HEK293T (cell line): ENCODE data around the gene NTN1.

Experiments used
- ARNT ChIP-seq: fragments of 450-650 bp; IDR thresholded peaks from 2 replicates; pipeline ENCODE4 v1.6.1; 2017; ENCODE audit warnings: mild to moderate bottlenecking
- CTBP1 ChIP-seq: fragments of 450-650 bp; IDR thresholded peaks from 2 replicates; pipeline ENCODE4 v1.6.1; 2016; ENCODE audit warnings: borderline replicate concordance
- FOXA1 ChIP-seq: fragments of 450-650 bp; IDR thresholded peaks from 2 replicates; pipeline ENCODE4 v1.6.1; 2016; ENCODE audit warnings: mild to moderate bottlenecking
- FOXK2 ChIP-seq: fragments of 450-650 bp; IDR thresholded peaks from 2 replicates; pipeline ENCODE4 v1.6.1; 2016; ENCODE audit warnings: mild to moderate bottlenecking
- FOXM1 ChIP-seq: fragments of 450-650 bp; IDR thresholded peaks from 2 replicates; pipeline ENCODE4 v1.6.1; 2017; ENCODE audit warnings: mild to moderate bottlenecking, borderline replicate concordance
- HDGF ChIP-seq: fragments of 450-650 bp; IDR thresholded peaks from 2 replicates; pipeline ENCODE4 v1.6.1; 2017; ENCODE audit warnings: antibody characterized with exemption, borderline replicate concordance
- L3MBTL2 ChIP-seq: fragments of 450-650 bp; conservative IDR thresholded peaks from 2 replicates; pipeline ENCODE4 v1.6.1; 2016; ENCODE audit warnings: mild to moderate bottlenecking
- NFRKB ChIP-seq: fragments of 450-650 bp; IDR thresholded peaks from 2 replicates; pipeline ENCODE4 v1.6.1; 2016; ENCODE audit warnings: mild to moderate bottlenecking, moderate library complexity
- SP1 ChIP-seq: fragments of 450-650 bp; IDR thresholded peaks from 2 replicates; pipeline ENCODE4 v1.6.1; 2017
- SUZ12 ChIP-seq: fragments of 450-650 bp; IDR thresholded peaks from 2 replicates; pipeline ENCODE4 v1.6.1; 2016; ENCODE audit warnings: mild to moderate bottlenecking
- TARDBP ChIP-seq: fragments of 450-650 bp; IDR thresholded peaks from 2 replicates; pipeline ENCODE4 v1.6.1; 2016
- ZNF384 ChIP-seq: fragments of 450-650 bp; IDR thresholded peaks from 2 replicates; pipeline ENCODE4 v1.6.1; 2016
- TF ChIP-seq, protein P1 (sequence below): fragments of 450-650 bp; IDR thresholded peaks from 2 replicates; pipeline ENCODE4 v1.6.1; 2016

DNA sequence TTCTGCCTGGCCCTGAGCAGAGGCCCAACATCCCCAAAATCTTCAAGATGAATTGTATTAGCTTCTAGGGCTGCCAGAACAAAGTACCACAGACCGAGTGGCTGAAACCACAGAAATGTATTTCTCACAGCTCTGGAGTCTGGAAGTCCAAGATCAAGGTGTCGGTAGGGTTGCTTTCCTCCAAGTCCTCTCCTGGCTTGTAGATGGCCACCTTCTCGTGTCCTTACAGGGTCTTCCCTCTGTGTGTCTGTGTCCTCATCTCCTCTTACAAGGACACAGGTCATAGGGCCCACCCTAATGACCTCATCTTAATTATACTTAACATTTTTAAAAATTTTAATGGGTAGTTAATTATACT lies 215.7 kb downstream of the NTN1 start:
- TF ChIP-seq L3MBTL2 (no peak), TARDBP (no peak), SUZ12 (no peak), CTBP1 (no peak), NFRKB (no peak), FOXM1 (no peak), HDGF (no peak), ARNT (no peak), SP1 (no peak), ZNF384 (no peak), FOXK2 (no peak), FOXA1 (no peak)
- TF ChIP-seq, protein P1, sequence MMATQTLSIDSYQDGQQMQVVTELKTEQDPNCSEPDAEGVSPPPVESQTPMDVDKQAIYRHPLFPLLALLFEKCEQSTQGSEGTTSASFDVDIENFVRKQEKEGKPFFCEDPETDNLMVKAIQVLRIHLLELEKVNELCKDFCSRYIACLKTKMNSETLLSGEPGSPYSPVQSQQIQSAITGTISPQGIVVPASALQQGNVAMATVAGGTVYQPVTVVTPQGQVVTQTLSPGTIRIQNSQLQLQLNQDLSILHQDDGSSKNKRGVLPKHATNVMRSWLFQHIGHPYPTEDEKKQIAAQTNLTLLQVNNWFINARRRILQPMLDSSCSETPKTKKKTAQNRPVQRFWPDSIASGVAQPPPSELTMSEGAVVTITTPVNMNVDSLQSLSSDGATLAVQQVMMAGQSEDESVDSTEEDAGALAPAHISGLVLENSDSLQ, result no peak
